Daoy (cell line): ENCODE measurements around the gene ATIC. TPM values are rescaled to one million over a fixed set of nuclear protein-coding genes. Genes with fewer than 3 reads are reported as not detected.
"Not testable (repeated sequence)": the region's sequence is repeated elsewhere in the genome, so short reads cannot be mapped to it uniquely, and the experiment has no call there.

Experiments used
- DNase-seq: peaks from one replicate; pipeline ENCODE4 v3.0.0-alpha.2; 2015; ENCODE audit warnings: low read depth
- total RNA-seq: library from RNA; depleted of rRNA; stranded (reverse); fragments of >200 nt; shearing (Covaris generic); gene quantifications from 2 replicates; pipeline ENCODE4 v1.2.3, GENCODE V29; 2014

The ATIC gene
- total RNA-seq, 1 experiment from 2014 or later, result 26.3 TPM

DNA sequence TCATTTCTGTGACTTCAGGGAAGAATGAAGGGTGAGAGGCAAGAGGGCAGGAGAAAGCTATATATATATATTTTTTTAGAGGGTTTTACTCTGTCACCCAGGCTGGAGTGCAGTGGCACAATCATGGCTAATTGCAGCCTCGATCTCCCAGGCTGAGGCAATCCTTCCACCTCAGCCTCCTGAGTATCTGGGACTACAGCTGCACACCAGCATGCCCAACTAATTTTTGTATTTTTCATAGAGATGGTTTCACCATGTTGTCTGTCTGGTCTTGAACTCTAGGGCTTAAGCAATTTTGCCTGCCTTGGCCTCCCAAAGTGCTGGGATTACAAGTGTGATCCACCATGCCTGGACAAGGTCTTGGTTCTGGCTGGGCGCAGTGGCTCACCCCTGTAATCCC, 3.4 kb downstream of the ATIC start:
- DNase-seq, result no peak

- DNase-seq, result no peak
Observed at GRCh38 chr2:215316336-215316735, 4.5 kb downstream of the ATIC start.

- no peak for DNase-seq
Observed at GRCh38 chr2:215319500-215319899, 7.6 kb downstream of the ATIC start.

GRCh38 chr2:215320102-215320501, 8.2 kb downstream of the ATIC start:
- DNase-seq, result no peak

DNA sequence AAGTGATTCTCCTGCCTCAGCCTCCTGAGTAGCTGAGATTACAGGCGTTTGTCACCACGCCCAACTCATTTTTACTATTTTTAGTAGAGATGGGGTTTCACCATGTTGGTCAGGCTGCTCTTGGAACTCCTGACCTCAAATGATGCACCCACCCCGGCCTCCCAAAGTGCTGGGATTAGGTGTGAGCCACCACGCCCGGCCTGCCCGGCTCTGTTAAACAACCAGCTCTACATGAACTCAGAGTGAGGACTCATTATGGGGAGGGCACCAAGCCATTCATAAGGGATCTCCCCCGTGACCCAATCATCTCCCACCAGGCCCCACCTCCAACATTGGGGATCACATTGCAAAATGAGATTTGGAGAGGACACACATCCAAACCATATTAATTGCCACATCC, 8.8 kb downstream of the ATIC start:
- DNase-seq, result no peak

GRCh38 chr2:215324811-215325210, 13.0 kb downstream of the ATIC start:
- no peak for DNase-seq

DNA sequence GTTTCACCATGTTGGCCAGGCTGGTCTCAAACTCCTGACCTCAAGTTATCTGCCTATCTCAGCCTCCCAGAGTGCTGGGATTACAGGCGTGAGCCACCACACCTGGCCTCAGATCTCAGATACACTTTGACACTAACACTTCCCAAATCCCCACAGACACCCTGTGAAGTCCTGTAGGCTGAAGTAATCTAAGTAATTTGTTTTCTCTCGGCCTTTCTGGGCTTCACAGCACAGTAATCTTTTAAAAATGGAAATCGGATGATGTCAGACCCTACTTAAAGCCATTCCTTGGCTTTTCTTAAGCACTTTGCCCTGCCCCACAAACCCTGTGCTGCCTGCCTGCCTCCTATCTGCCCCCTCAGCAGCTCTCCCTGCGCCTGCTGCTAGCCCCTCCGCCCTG, 16.2 kb downstream of the ATIC start:
- DNase-seq, result no peak

DNA sequence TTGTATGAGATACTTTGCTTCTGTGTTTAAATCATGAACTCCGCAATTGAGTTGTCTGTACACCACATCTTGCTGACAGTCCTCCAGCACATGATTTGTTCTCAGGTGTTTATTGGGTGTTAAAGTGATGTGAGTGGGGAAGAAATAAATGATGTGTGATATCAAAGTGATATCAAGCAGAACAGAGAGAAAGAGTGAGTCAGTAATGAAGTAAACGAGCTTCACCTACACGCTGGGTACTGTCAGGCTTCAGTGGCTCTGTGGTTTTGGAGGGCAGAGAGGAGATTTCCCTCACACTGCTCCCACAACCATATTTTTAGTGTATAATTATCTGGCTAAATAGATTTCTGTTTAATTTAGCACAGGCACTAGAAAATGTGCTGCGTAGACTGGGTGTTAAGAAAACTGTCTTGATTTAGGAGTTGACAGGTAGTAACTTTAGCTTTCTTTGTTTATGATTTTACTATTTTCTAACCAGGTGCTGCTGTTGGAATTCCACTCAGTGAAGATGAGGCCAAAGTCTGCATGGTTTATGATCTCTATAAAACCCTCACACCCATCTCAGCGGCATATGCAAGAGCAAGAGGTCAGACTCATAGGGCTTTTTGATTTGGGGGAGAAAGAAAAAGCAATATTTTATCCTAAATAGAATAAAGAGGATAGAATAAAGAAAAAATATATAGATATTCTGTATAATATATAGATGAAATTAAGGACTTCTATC, 21.2 kb downstream of the ATIC start:
- DNase-seq, result peak; percentile 11

DNA sequence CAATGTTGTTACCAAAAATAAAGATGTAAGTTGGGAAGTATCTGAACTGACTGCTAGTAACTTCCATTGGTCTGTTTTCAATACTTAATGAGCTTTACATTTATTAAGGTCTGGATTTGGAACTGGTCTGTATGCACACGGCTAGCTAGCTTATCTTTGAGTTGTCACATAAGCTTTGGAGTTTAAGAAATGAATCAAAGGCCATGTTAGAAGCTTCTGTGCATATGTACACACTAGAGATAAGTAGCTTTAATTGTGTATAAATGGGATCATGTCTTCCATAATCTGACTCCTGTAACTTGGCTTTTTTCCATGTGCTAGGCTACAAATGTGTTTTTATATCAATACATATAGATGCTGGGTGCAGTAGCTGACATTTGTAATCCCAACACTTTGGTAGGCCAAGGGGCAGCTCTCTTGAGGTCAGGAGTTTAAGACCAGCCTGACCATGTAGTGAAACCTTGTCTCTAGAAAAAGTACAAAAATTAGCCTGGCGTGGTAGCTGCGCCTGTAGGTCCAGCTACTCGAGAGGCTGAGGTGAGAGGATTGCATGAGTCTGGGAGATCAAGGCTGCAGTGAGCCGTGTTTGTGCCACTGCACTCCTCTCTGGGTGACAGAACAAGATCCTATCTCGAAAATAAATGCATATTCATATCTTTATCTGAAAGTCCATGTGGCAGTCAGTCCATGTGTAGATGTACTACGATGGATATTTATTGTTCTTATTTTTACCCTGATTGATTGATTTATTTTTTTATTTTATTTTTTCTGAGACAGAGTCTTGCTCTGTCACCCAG, 27.2 kb downstream of the ATIC start:
- no peak for DNase-seq

DNA sequence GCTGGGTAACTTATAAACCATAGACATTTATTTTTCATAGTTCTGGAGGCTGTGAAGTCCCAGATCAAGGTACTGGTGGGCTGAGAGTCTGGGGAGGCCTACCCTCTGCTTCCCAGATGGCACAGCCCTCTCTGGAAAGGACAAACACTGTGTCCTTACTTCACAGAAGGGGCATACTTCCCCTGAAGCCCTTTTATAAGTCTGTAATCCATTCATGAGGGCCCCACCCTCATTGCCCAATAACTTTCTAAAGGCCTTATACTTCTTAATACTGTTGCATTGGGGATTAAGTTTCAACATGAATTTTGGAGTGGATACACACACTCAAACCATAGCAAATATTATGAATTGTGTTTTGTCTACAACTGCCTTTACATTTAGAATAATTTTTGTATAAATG, 36.0 kb downstream of the ATIC start:
- DNase-seq, result no peak

DNA sequence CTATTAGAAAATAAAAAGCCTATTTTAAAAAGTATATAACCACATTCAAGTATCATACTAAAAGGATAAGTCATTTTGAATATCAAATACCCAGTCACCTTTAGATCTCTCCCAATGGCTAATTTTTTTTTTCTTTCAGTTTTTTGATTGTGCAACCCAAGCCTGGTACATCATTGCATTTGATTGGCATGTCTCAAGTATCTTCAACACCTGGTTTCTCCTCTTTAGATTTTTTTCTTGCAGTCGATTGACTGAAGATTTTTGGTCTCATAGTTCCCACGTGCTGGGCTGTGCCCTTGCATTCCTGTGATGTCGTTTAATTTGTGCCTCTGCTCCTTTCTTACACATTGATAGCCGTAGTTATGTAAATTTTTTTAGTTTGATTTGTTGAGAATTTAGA, 40.7 kb downstream of the ATIC start:
- DNase-seq, result no peak

GRCh38 chr2:215354771-215355695, 43.2 kb downstream of the ATIC start:
- DNase-seq, result no peak

- no peak for DNase-seq
Observed at GRCh38 chr2:215355801-215356200, 43.9 kb downstream of the ATIC start.

- no peak for DNase-seq
Observed at GRCh38 chr2:215356334-215356947, 44.6 kb downstream of the ATIC start.

DNA sequence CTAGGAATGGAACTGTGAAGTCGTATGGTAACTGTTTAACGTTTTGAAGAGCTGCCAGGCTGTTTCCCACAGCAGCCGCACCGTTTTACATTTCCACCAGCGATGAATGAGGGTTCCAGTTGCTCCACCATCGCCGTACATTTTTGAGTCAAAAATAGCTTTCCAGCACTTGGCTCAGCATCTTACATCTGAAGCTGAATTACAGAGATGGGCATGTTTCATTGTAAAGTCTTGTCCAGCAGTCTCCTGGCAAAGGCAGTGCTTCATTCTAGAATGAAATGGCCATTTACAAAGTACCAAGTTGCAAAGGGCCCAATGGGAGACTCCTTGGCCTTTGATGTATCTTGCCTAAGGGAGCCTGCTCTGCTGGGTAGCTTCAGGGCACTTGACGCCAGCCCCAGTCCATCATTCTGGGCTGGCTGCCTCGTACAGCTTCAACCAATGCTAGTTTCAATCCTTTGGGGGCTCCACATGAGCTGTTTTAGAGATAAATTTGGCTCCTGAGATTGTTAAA, 45.1 kb downstream of the ATIC start:
- DNase-seq, result no peak

DNA sequence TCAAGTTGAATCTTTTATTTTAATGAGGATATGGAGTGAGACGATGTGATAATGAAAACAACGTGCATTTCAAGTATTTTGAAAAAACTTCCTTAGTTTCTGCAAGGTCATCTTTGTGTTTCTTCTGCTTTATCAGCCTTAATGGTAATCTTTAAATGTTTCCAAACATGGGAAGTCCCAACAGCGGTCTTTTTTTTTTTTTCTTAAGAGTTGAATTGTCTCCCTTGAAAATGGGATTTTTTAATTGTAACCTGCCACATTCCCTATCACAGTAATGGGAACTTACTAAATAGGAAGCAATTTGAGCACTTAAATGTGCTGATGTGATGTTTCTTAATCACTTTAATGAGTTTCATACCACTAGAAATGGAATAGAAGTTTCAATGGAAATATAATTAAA, 45.8 kb downstream of the ATIC start:
- DNase-seq, result no peak

GRCh38 chr2:215358312-215358845, 46.5 kb downstream of the ATIC start:
- no peak for DNase-seq

- no peak for DNase-seq
Observed at GRCh38 chr2:215358891-215359575, 47.2 kb downstream of the ATIC start.

GRCh38 chr2:215359576-215359922, 47.7 kb downstream of the ATIC start:
- no peak for DNase-seq

GRCh38 chr2:215360059-215360458, 48.2 kb downstream of the ATIC start:
- not testable (repeated sequence) for DNase-seq

- no peak for DNase-seq
Observed at GRCh38 chr2:215360596-215360995, 48.7 kb downstream of the ATIC start.
